Ishikawa (cell line): ENCODE measurements around the gene CYP3A4.

ENCODE experiments used
- CEBPB ChIP-seq: IDR thresholded peaks from 2 replicates; pipeline ENCODE4 v1.6.1; 2012
- CREB1 ChIP-seq: IDR thresholded peaks from 2 replicates; pipeline ENCODE4 v1.6.1; 2012; ENCODE audit warnings: low read depth
- EGR1 ChIP-seq: IDR thresholded peaks from 2 replicates; pipeline ENCODE4 v1.6.1; 2012
- EP300 ChIP-seq: IDR thresholded peaks from 2 replicates; pipeline ENCODE4 v1.6.1; 2012; ENCODE audit warnings: borderline replicate concordance
- FOXM1 ChIP-seq: IDR thresholded peaks from 2 replicates; pipeline ENCODE4 v1.6.1; 2012; ENCODE audit warnings: low read depth, borderline replicate concordance
- MAX ChIP-seq: IDR thresholded peaks from 2 replicates; pipeline ENCODE4 v1.6.1; 2012
- NFIC ChIP-seq: IDR thresholded peaks from 2 replicates; pipeline ENCODE4 v1.6.1; 2012
- RAD21 ChIP-seq: IDR thresholded peaks from 2 replicates; pipeline ENCODE4 v1.6.1; 2012; ENCODE audit warnings: low read depth
- TAF1 ChIP-seq: IDR thresholded peaks from 2 replicates; pipeline ENCODE4 v1.6.1; 2012; ENCODE audit warnings: low read depth, mild to moderate bottlenecking
- TCF12 ChIP-seq: IDR thresholded peaks from 2 replicates; pipeline ENCODE4 v1.6.1; 2012; ENCODE audit warnings: low read depth
- TEAD4 ChIP-seq: IDR thresholded peaks from 2 replicates; pipeline ENCODE4 v1.6.1; 2012
- YY1 ChIP-seq: IDR thresholded peaks from 2 replicates; pipeline ENCODE4 v1.6.1; 2012; ENCODE audit warnings: low read depth
- ZBTB7A ChIP-seq: IDR thresholded peaks from 2 replicates; pipeline ENCODE4 v1.6.1; 2012; ENCODE audit warnings: low read depth
- TF ChIP-seq, protein P1 (sequence below): IDR thresholded peaks from 2 replicates; pipeline ENCODE4 v1.6.1; 2012; ENCODE audit warnings: low read depth, mild to moderate bottlenecking
- TF ChIP-seq, protein P2 (sequence below): IDR thresholded peaks from 2 replicates; pipeline ENCODE4 v1.6.1; 2012

The CYP3A4 gene

GRCh38 chr7:99778880-99779279, 5.1 kb downstream of the CYP3A4 start:
- TF ChIP-seq TCF12 (no peak), RAD21 (no peak), MAX (no peak), ZBTB7A (no peak), YY1 (no peak), CEBPB (no peak), FOXM1 (no peak), TAF1 (no peak), EP300 (no peak), TEAD4 (no peak), CREB1 (no peak), NFIC (no peak)
- TF ChIP-seq, protein P1, sequence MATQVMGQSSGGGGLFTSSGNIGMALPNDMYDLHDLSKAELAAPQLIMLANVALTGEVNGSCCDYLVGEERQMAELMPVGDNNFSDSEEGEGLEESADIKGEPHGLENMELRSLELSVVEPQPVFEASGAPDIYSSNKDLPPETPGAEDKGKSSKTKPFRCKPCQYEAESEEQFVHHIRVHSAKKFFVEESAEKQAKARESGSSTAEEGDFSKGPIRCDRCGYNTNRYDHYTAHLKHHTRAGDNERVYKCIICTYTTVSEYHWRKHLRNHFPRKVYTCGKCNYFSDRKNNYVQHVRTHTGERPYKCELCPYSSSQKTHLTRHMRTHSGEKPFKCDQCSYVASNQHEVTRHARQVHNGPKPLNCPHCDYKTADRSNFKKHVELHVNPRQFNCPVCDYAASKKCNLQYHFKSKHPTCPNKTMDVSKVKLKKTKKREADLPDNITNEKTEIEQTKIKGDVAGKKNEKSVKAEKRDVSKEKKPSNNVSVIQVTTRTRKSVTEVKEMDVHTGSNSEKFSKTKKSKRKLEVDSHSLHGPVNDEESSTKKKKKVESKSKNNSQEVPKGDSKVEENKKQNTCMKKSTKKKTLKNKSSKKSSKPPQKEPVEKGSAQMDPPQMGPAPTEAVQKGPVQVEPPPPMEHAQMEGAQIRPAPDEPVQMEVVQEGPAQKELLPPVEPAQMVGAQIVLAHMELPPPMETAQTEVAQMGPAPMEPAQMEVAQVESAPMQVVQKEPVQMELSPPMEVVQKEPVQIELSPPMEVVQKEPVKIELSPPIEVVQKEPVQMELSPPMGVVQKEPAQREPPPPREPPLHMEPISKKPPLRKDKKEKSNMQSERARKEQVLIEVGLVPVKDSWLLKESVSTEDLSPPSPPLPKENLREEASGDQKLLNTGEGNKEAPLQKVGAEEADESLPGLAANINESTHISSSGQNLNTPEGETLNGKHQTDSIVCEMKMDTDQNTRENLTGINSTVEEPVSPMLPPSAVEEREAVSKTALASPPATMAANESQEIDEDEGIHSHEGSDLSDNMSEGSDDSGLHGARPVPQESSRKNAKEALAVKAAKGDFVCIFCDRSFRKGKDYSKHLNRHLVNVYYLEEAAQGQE, result no peak
- TF ChIP-seq, protein P2, sequence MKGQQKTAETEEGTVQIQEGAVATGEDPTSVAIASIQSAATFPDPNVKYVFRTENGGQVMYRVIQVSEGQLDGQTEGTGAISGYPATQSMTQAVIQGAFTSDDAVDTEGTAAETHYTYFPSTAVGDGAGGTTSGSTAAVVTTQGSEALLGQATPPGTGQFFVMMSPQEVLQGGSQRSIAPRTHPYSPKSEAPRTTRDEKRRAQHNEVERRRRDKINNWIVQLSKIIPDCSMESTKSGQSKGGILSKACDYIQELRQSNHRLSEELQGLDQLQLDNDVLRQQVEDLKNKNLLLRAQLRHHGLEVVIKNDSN, result no peak

DNA sequence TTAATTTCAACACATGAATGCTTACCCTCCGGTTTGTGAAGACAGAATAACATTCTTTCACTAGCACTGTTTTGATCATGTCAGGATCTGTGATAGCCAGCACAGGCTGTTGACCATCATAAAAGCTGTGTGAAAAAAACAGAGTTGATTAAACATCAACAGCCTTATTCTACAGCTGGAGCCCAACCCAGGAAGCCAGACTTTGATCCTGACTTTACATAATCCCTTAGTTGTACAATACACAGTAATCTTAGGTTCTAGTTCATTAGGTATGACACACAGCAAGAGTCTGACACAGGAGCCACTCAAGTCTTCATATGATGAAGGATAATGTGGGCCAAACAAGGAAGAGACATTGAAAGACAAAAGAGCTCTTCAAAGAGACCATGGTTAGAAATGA, 11.4 kb downstream of the CYP3A4 start:
- no peak for TF ChIP-seq RAD21

- TF ChIP-seq EP300 (no peak), YY1 (no peak), RAD21 (no peak), TAF1 (no peak)
- TF ChIP-seq, protein P1, result no peak
These were observed 15.5 kb downstream of the CYP3A4 start for GRCh38 chr7:99768471-99768870.

GRCh38 chr7:99767662-99768061, 16.3 kb downstream of the CYP3A4 start:
- TF ChIP-seq EP300, result no peak

GRCh38 chr7:99766484-99767099, 17.4 kb downstream of the CYP3A4 start:
- no peak for TF ChIP-seq YY1
- no peak for TF ChIP-seq CREB1
- no peak for TF ChIP-seq FOXM1
- TF ChIP-seq TCF12, result no peak
- TF ChIP-seq CEBPB, result no peak
- TF ChIP-seq, protein P2, result no peak
- no peak for TF ChIP-seq EGR1
- TF ChIP-seq MAX, result no peak
- TF ChIP-seq NFIC, result no peak
- no peak for TF ChIP-seq RAD21
- TF ChIP-seq, protein P1, result no peak
- TF ChIP-seq ZBTB7A, result no peak
